GM23248 (cell line): Measurements from ENCODE around the gene RALB.

Experiments
- EZH2 ChIP-seq: fragments of 200-600 bp; sonication (generic); IDR thresholded peaks from 2 replicates; pipeline ENCODE4 v1.6.1; 2018; ENCODE audit warnings: antibody characterized with exemption, mild to moderate bottlenecking; ENCODE audit not compliant: insufficient read depth, poor library complexity, severe bottlenecking
- EZH2phosphoT487 ChIP-seq: fragments of 200-600 bp; sonication (generic); IDR thresholded peaks from 2 replicates; pipeline ENCODE4 v1.6.1; 2018; ENCODE audit warnings: antibody characterized with exemption, moderate library complexity, mild to moderate bottlenecking, low read depth; ENCODE audit not compliant: insufficient read depth

- no peak for TF ChIP-seq EZH2
- TF ChIP-seq EZH2phosphoT487, result no peak
Observed at GRCh38 chr2:120326066-120326465, 73.4 kb downstream of the RALB start.
